H1 (cell line): ENCODE measurements around the gene CFAP100. TPM values are rescaled to one million over a fixed set of nuclear protein-coding genes. Genes with fewer than 3 reads are reported as not detected.

Experiments
- CTCF ChIA-PET: fragments of 300-600 bp; sonication (Branson Sonifier 250); formaldehyde crosslinking; loops from one replicate; lab custom pipeline; 2021; ENCODE audit not compliant: partially characterized antibody; lab: Charles Lee
- POLR2A ChIA-PET: fragments of 300-600 bp; sonication (Branson Sonifier 250); formaldehyde crosslinking; loops from one replicate; lab custom pipeline; 2021; ENCODE audit warnings: inconsistent platforms; ENCODE audit not compliant: partially characterized antibody; lab: Charles Lee
- DNase-seq, 2 experiments: peaks; one replicate each; pipeline versions ENCODE4 v3.0.0 to v3.0.0-alpha.2; 2010 to 2022; ENCODE audit warnings: low spot score in 2 of 2, low read depth in 1 of 2, mixed read lengths in 1 of 2
- FAIRE-seq: peaks from 2 replicates; lab custom pipeline; 2011; peaks lifted over from hg19 to GRCh38; lab: Jason Lieb, UNC
- H2AFZ ChIP-seq: 2 replicates; pipeline ENCODE4 v1.8.1; 2012; ENCODE audit warnings: low read length, inconsistent platforms
- H2AK5ac ChIP-seq: 2 replicates; pipeline ENCODE4 v1.6.1; 2013; ENCODE audit warnings: low read depth, low read length
- H2BK120ac ChIP-seq: replicated peaks from 2 replicates; pipeline ENCODE3; 2013; ENCODE audit warnings: low read depth, low read length, inconsistent platforms
- H2BK12ac ChIP-seq: 2 replicates; pipeline ENCODE4 v1.6.1; 2013; ENCODE audit warnings: low read depth, low read length
- H2BK15ac ChIP-seq: 2 replicates; pipeline ENCODE4 v1.6.1; 2013; ENCODE audit warnings: low read length
- H2BK20ac ChIP-seq: 2 replicates; pipeline ENCODE4 v1.6.1; 2013; ENCODE audit warnings: low read length
- H2BK5ac ChIP-seq: 2 replicates; pipeline ENCODE4 v1.6.1; 2013; ENCODE audit warnings: low read depth, low read length
- H3K14ac ChIP-seq: 2 replicates; pipeline ENCODE4 v1.6.1; 2013; ENCODE audit warnings: inconsistent platforms; ENCODE audit not compliant: insufficient read length
- H3K18ac ChIP-seq: 2 replicates; pipeline ENCODE4 v1.6.1; 2013; ENCODE audit warnings: low read length; ENCODE audit errors: extremely low read depth
- H3K23ac ChIP-seq: 2 replicates; pipeline ENCODE4 v1.6.1; 2013; ENCODE audit warnings: inconsistent platforms; ENCODE audit not compliant: insufficient read length
- H3K23me2 ChIP-seq: 2 replicates; pipeline ENCODE4 v1.6.1; 2013; ENCODE audit warnings: low read depth, low read length
- H3K27ac ChIP-seq: 2 replicates; pipeline ENCODE4 v1.6.1; 2011; ENCODE audit warnings: low read depth, low read length, inconsistent platforms
- H3K27me3 ChIP-seq, 4 experiments: replicated peaks in 1 of 4; 1 replicate in 1 of 4; 2 replicates in 3 of 4; pipeline versions ENCODE4 v1.6.1 to v1.8.1; 2011 to 2013; ENCODE audit warnings: low read length in 3 of 4, mild to moderate bottlenecking in 3 of 4, inconsistent platforms in 2 of 4, mixed read lengths in 2 of 4, moderate library complexity in 1 of 4; ENCODE audit not compliant: control insufficient read depth in 3 of 4, insufficient read depth in 3 of 4; ENCODE audit errors: extremely low read depth in 1 of 4
- H3K36me3 ChIP-seq, 4 experiments: 2 replicates each; pipeline versions ENCODE4 v1.6.1 to v1.8.1; 2011 to 2013; ENCODE audit warnings: mild to moderate bottlenecking in 4 of 4, low read length in 3 of 4, moderate library complexity in 2 of 4, control low read depth in 1 of 4, inconsistent platforms in 1 of 4; ENCODE audit not compliant: insufficient read depth in 4 of 4, control insufficient read depth in 2 of 4
- H3K4ac ChIP-seq: replicated peaks from 2 replicates; pipeline ENCODE3; 2013; ENCODE audit warnings: low read length, low read depth, mixed read lengths, inconsistent platforms; ENCODE audit not compliant: insufficient read length
- H3K4me1 ChIP-seq, 4 experiments: replicated peaks in 1 of 4; 1 replicate in 1 of 4; 2 replicates in 3 of 4; pipeline versions ENCODE4 v1.6.1 to v1.8.1; 2011 to 2013; ENCODE audit warnings: low read length in 3 of 4, inconsistent platforms in 2 of 4, mixed read lengths in 1 of 4; ENCODE audit not compliant: insufficient read depth in 4 of 4, control insufficient read depth in 3 of 4
- H3K4me2 ChIP-seq, 2 experiments: 2 replicates each; pipeline versions ENCODE4 v1.6.1 to v1.8.1; 2011 to 2013; ENCODE audit warnings: low read depth in 2 of 2, low read length in 2 of 2, control low read depth in 1 of 2, inconsistent platforms in 1 of 2, mild to moderate bottlenecking in 1 of 2; ENCODE audit not compliant: insufficient read depth in 1 of 2
- H3K4me3 ChIP-seq, 4 experiments: fragments of 200-600, 300-600 bp in 1 of 4; sonication (generic), shearing (Covaris generic), sonication (Bioruptor Twin) in 1 of 4; 2 replicates each; pipeline versions ENCODE4 v1.5.1 to v1.8.1; 2011 to 2016; ENCODE audit warnings: low read length in 4 of 4, low read depth in 3 of 4, control low read depth in 2 of 4, inconsistent platforms in 2 of 4, mild to moderate bottlenecking in 2 of 4, mixed read lengths in 1 of 4, moderate library complexity in 1 of 4; ENCODE audit not compliant: insufficient read depth in 2 of 4; ENCODE audit errors: extremely low read depth in 1 of 4
- H3K56ac ChIP-seq: replicated peaks from 2 replicates; pipeline ENCODE3; 2013; ENCODE audit warnings: low read depth, mild to moderate bottlenecking, mixed read lengths, low read length, inconsistent platforms; ENCODE audit not compliant: insufficient read length
- H3K79me1 ChIP-seq: 2 replicates; pipeline ENCODE4 v1.6.1; 2013; ENCODE audit warnings: low read depth, low read length, control low read depth
- H3K79me2 ChIP-seq, 2 experiments: 2 replicates each; pipeline versions ENCODE4 v1.6.1 to v1.8.1; 2012 to 2013; ENCODE audit warnings: low read length in 2 of 2, mild to moderate bottlenecking in 2 of 2, inconsistent platforms in 1 of 2; ENCODE audit not compliant: insufficient read depth in 2 of 2, control insufficient read depth in 1 of 2
- H3K9ac ChIP-seq, 4 experiments: replicated peaks in 1 of 4; 1 replicate in 1 of 4; 2 replicates in 3 of 4; pipeline versions ENCODE4 v1.6.1 to v1.8.1; 2011 to 2013; ENCODE audit warnings: low read depth in 3 of 4, low read length in 3 of 4, control low read depth in 2 of 4, mild to moderate bottlenecking in 2 of 4, moderate library complexity in 2 of 4, inconsistent platforms in 1 of 4; ENCODE audit errors: extremely low read depth in 1 of 4
- H3K9me3 ChIP-seq, 2 experiments: 2 replicates each; pipeline versions ENCODE4 v1.6.1 to v1.8.1; 2012 to 2013; ENCODE audit warnings: mild to moderate bottlenecking in 2 of 2, moderate library complexity in 2 of 2, control low read depth in 1 of 2, inconsistent platforms in 1 of 2, low read depth in 1 of 2, low read length in 1 of 2, mixed read lengths in 1 of 2; ENCODE audit not compliant: insufficient read depth in 2 of 2
- H4K20me1 ChIP-seq, 2 experiments: replicated peaks in 1 of 2; 2 replicates each; pipeline versions ENCODE3 to v1.8.1; 2011 to 2013; ENCODE audit warnings: inconsistent platforms in 2 of 2, low read length in 2 of 2, mild to moderate bottlenecking in 1 of 2; ENCODE audit not compliant: insufficient read depth in 2 of 2, control insufficient read depth in 1 of 2
- H4K5ac ChIP-seq: 2 replicates; pipeline ENCODE4 v1.6.1; 2013; ENCODE audit warnings: low read length, low read depth, mixed read lengths, inconsistent platforms; ENCODE audit not compliant: insufficient read length
- H4K8ac ChIP-seq: 2 replicates; pipeline ENCODE4 v1.8.0; 2013; ENCODE audit warnings: mild to moderate bottlenecking, moderate library complexity, low read length, inconsistent platforms; ENCODE audit not compliant: insufficient read depth; ENCODE audit errors: extremely low read depth
- H4K91ac ChIP-seq: replicated peaks from 2 replicates; pipeline ENCODE3; 2013; ENCODE audit warnings: low read length, mixed read lengths, inconsistent platforms; ENCODE audit not compliant: insufficient read length
- CBX8 ChIP-seq: fragments of 300-800, 300-1000 bp; sonication (generic); IDR thresholded peaks from 2 replicates; pipeline ENCODE4 v1.7.1; 2016; ENCODE audit warnings: low read depth, low read length, borderline replicate concordance
- CTCF ChIP-seq, 3 experiments: IDR thresholded peaks; 1 replicate in 2 of 3; 2 replicates in 1 of 3; pipeline versions ENCODE4 v1.5.1 to v1.6.1; 2011; ENCODE audit warnings: low read length in 3 of 3, mild to moderate bottlenecking in 3 of 3, inconsistent platforms in 2 of 3, low read depth in 1 of 3, moderate library complexity in 1 of 3; ENCODE audit not compliant: insufficient read depth in 1 of 3; ENCODE audit errors: control extremely low read depth in 1 of 3
- EGR1 ChIP-seq: IDR thresholded peaks from 2 replicates; pipeline ENCODE4 v1.6.1; 2011; ENCODE audit warnings: low read depth, low read length, borderline replicate concordance
- FOSL1 ChIP-seq: IDR thresholded peaks from 2 replicates; pipeline ENCODE4 v1.6.1; 2011; ENCODE audit warnings: mild to moderate bottlenecking, low read depth, low read length, moderate library complexity; ENCODE audit not compliant: insufficient read depth
- KDM1A ChIP-seq: fragments of 200-600, 300-600 bp; sonication (generic); IDR thresholded peaks from 2 replicates; pipeline ENCODE4 v1.7.1; 2016; ENCODE audit warnings: mild to moderate bottlenecking, low read length, borderline replicate concordance
- KDM4A ChIP-seq: IDR thresholded peaks from one replicate; pipeline ENCODE4 v1.7.1; 2012; ENCODE audit warnings: low read depth, mild to moderate bottlenecking, moderate library complexity, low read length, inconsistent platforms; ENCODE audit not compliant: severe bottlenecking
- POU5F1 ChIP-seq: IDR thresholded peaks from 2 replicates; pipeline ENCODE4 v1.6.1; 2011; ENCODE audit warnings: low read depth, mild to moderate bottlenecking, low read length, moderate library complexity
- SP4 ChIP-seq: IDR thresholded peaks from 2 replicates; pipeline ENCODE4 v1.6.1; 2012; ENCODE audit warnings: low read length, inconsistent platforms
- WGBS, 2 experiments: shearing (Covaris generic) in 1 of 2; methylation state at CpG; one replicate each; pipeline versions ENCODE4 v1.1.6 to v1.1.7; 2013 to 2015; ENCODE audit warnings: low lambda C conversion rate in 2 of 2, mixed read lengths in 2 of 2, inconsistent platforms in 1 of 2, low coverage in 1 of 2, missing lambda C conversion rate in 1 of 2; ENCODE audit not compliant: insufficient replicate concordance in 2 of 2, insufficient coverage in 1 of 2, insufficient read length in 1 of 2; ENCODE audit errors: extremely low coverage in 1 of 2, missing lambda C conversion rate in 1 of 2; 5-methylcytosine and 5-hydroxymethylcytosine counted together
- polyA plus RNA-seq, 7 experiments: library from polyadenylated mRNA; depleted of rRNA in 3 of 7; stranded (reverse) in 5 of 7; unstranded in 2 of 7; fragments of >200 nt in 5 of 7; fragments of 200-250 nt in 2 of 7; gene quantifications; 1 replicate in 5 of 7; 2 replicates in 1 of 7; 4 replicates in 1 of 7; pipeline versions ENCODE4 v1.2.1 to v1.2.3, GENCODE V29; 2011 to 2013; ENCODE audit warnings: missing spikeins in 2 of 7, mixed read lengths in 2 of 7
- total RNA-seq: library from RNA; stranded (reverse); fragmentation: NEBNext Ultra II Directional; extraction: Animal tissue kit (Norgen Biotek cat#: 25700); gene quantifications from 2 replicates; pipeline ENCODE4 v1.2.1, GENCODE V29; 2021

CFAP100 gene
- total and polyA plus RNA-seq, 2 of the 8 experiments (the other 6 are each of a cell fraction or from before 2014, with no cell fraction given) = 0.17 TPM; not detected in 1

GRCh38 chr3:126357295-126358037 lies 37.2 kb upstream of the CFAP100 start, which contains the start of gene KLF15:
Gene KLF15 (minus strand): TSS chr3:126357408. CDS start chr3:126352922, 4,486 bp downstream.
- Histone ChIP-seq H3K4me3 (peak within 1 kb of the TSS; percentile 61 to 75 (median 69)), H3K9ac (peak within 1 kb of the TSS; percentile 42 to 83 (median 70)), H3K4me2 (peak within 1 kb of the TSS; percentile 93 to 96), H2BK12ac (peak within 1 kb of the TSS; percentile 92; the same call in 1 of the 2 replicates), H3K27ac (no peak within 1 kb of the TSS), H3K14ac (no peak within 1 kb of the TSS), H3K36me3 (no peaks in the 10 kb centered on the region), H2BK15ac (0 out of 2 replicates have a peak within 1 kb of the TSS, but pooled peaks have one; percentile 81), H4K20me1 (peaks cover 0 to 8% of the 10 kb centered on the region in 2 experiments), H3K79me2 (peaks cover 0 to 18% of the 10 kb centered on the region in 2 experiments; a peak in 1 of 4 replicates), H2AK5ac (peak within 1 kb of the TSS; percentile 97), H3K18ac (peak within 1 kb of the TSS; percentile 97), H3K4me1 (peaks cover 5 to 29% (median 16%) of the 10 kb centered on the region in 4 experiments), H3K27me3 (peaks cover 0 to 17% (median 8%) of the 10 kb centered on the region in 4 experiments; a peak in 6 of 7 replicates), H4K5ac (peak within 1 kb of the TSS; percentile 46), H3K4ac (peak within 1 kb of the TSS; percentile 75), H3K79me1 (0 out of 2 replicates have a peak, but pooled peaks cover 3% of the 10 kb centered on the region), H3K23ac (no peak within 1 kb of the TSS), H4K91ac (peak within 1 kb of the TSS; percentile 91), H3K9me3 (no peaks in the 10 kb centered on the region), H2BK120ac (peak within 1 kb of the TSS; percentile 6), H3K56ac (peak within 1 kb of the TSS; percentile 22), H2AFZ (peak within 1 kb of the TSS; percentile 96; the same call in 1 of the 2 replicates), H2BK5ac (peak within 1 kb of the TSS; percentile 88; the same call in 1 of the 2 replicates), H4K8ac (peak within 1 kb of the TSS; percentile 92), H2BK20ac (peak within 1 kb of the TSS; percentile 61; the same call in 1 of the 2 replicates), H3K23me2 (peaks cover 17% of the 10 kb centered on the region)
- DNase-seq = peak in 1 of 2 experiments; percentile 92
- ChIA-PET CTCF (interaction anchor here (0.7 to 5.7 kb wide), 5 partner anchors 9 to 223 kb away, joined by 3 to 30 read pairs (median 6); no protein-coding TSS in a partner anchor), POLR2A (interaction anchor here (0.7 to 1.9 kb wide), 9 partner anchors 9 to 258 kb away, joined by 3 to 8 read pairs (median 4); partner anchors contain the start of genes ALDH1L1 and ZXDC)
- 2% methylated on average over 25 of the region's 86 CpGs; no CpG with 5 or more reads in 1 of the 2 experiments for WGBS, 2 experiments
- no peak for FAIRE-seq
- TF ChIP-seq KDM1A (no peak), EGR1 (no peak), KDM4A (peak; percentile 56), CTCF (IDR thresholded peaks at IDR 0.05; ENCODE audit: control extremely low read depth in 1 of 3, insufficient read depth in 1 of 3, low read depth in 1 of 3, low read length in 3 of 3) (no peak), FOSL1 (no peak), POU5F1 (no peak), CBX8 (no peak), SP4 (no peak)
